Adipocyte (in vitro differentiated cells): ENCODE results near the gene KLHL25.
"Not testable (repeated sequence)": the region's sequence is repeated elsewhere in the genome, so short reads cannot be mapped to it uniquely, and the experiment has no call there.

ENCODE experiments used
- DNase-seq: peaks from one replicate; pipeline ENCODE4 v3.0.0-alpha.2; 2015; ENCODE audit warnings: low read depth
- H3K27me3 ChIP-seq: replicated peaks from 2 replicates; pipeline ENCODE4 v1.7.0; 2013; ENCODE audit warnings: mild to moderate bottlenecking, low read length, moderate library complexity; ENCODE audit not compliant: control insufficient read depth, insufficient read depth
- H3K36me3 ChIP-seq: 2 replicates; pipeline ENCODE4 v1.7.0; 2013; ENCODE audit warnings: low read length, mild to moderate bottlenecking, moderate library complexity; ENCODE audit not compliant: control insufficient read depth, insufficient read depth, severe bottlenecking
- H3K4me1 ChIP-seq: 2 replicates; pipeline ENCODE4 v1.7.0; 2013; ENCODE audit warnings: mild to moderate bottlenecking, low read length, moderate library complexity; ENCODE audit not compliant: control insufficient read depth, insufficient read depth
- H3K4me3 ChIP-seq: 2 replicates; pipeline ENCODE4 v1.7.0; 2013; ENCODE audit warnings: mild to moderate bottlenecking, low read length, moderate library complexity
- H3K9ac ChIP-seq: 2 replicates; pipeline ENCODE4 v1.7.0; 2013; ENCODE audit warnings: mild to moderate bottlenecking, low read length, moderate library complexity
- H3K9me3 ChIP-seq: 2 replicates; pipeline ENCODE4 v1.7.0; 2013; ENCODE audit warnings: mild to moderate bottlenecking, low read length, moderate library complexity; ENCODE audit not compliant: control insufficient read depth

The KLHL25 gene

DNA sequence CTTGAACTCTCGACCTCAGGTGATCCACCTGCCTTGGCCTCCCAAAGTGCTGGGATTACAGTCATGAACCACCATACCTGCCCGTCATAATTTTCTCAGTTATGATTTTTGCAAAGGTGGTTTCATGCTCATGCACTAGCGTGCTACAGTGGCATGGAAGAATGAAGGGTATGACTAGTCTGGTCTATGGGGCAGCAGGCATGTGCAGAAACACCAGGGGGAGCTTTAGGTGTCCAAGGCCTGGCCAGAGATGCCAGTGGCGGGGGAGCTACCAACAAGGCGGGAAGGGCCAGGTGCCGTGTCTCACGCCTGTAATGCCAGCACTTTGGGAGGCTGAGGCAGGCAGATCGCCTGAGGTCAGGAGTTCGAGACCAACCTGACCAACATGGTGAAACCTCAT, 7.9 kb upstream of the KLHL25 start:
- not testable (repeated sequence) for H3K4me3 ChIP-seq, H3K9me3 ChIP-seq, DNase-seq, H3K36me3 ChIP-seq, H3K4me1 ChIP-seq, H3K9ac ChIP-seq
- H3K27me3 ChIP-seq: peaks cover 10% of the 10 kb centered on the region

DNA sequence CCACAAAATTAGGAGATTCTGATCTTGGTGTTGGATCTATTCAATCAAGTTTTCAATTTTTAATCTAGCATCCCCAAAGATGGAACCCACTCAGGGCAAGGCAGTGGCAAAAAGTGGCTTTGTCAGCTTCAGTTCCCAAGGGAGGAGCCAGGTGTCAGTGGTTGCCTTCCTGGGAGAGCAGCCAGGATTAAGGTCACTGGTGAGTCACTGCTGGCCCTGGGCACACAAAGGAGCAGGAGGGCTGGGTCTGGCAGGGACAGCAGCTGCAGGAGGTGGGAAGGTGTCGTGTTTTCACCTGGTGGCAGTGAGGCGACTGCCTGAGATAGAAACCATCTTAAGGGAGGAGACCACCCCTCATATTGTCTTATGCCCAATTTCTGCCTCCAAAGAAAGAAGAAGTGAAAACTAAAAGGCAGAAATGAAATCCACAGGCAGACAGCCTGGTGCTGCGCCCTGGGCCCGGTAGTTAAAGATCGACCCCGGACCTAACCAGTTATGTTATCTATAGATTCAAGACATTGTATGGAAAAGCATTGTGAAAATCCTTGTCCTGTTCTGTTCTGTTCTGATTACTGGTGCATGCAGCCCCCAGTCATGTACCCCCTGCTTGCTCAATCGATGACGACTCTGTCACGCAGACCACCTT, 5.9 kb upstream of the KLHL25 start:
- Histone ChIP-seq H3K27me3 (peaks cover 13% of the 10 kb centered on the region), H3K4me3 (no peak overlapping the region), H3K4me1 (no peaks in the 10 kb centered on the region), H3K36me3 (no peaks in the 10 kb centered on the region), H3K9ac (no peak overlapping the region), H3K9me3 (no peaks in the 10 kb centered on the region)
- DNase-seq: peak; percentile 48

DNA sequence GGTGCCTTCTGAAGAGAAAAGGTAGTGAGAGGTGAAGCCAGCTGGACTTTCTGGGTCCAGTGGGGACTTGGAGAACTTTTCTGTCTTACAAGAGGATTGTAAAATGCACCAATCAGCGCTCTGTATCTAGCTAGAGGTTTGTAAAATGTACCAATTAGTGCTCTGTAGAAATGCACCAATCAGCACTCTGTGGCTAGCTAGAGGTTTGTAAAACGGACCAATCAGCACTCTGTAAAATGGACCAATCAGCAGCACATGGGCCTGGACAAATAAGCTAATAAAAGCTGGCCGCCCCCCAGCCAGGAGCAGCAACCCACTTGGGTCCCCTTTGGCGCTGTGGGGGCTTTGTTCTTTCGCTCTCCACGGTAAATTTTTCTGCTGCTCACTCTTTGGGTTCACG, 1.6 kb upstream of the KLHL25 start:
- H3K4me3 ChIP-seq, H3K9ac ChIP-seq, H3K9me3 ChIP-seq, DNase-seq, H3K36me3 ChIP-seq: not testable (repeated sequence)
- peaks cover 16% of the 10 kb centered on the region for H3K4me1 ChIP-seq
- H3K27me3 ChIP-seq: peaks cover 13% of the 10 kb centered on the region

DNA sequence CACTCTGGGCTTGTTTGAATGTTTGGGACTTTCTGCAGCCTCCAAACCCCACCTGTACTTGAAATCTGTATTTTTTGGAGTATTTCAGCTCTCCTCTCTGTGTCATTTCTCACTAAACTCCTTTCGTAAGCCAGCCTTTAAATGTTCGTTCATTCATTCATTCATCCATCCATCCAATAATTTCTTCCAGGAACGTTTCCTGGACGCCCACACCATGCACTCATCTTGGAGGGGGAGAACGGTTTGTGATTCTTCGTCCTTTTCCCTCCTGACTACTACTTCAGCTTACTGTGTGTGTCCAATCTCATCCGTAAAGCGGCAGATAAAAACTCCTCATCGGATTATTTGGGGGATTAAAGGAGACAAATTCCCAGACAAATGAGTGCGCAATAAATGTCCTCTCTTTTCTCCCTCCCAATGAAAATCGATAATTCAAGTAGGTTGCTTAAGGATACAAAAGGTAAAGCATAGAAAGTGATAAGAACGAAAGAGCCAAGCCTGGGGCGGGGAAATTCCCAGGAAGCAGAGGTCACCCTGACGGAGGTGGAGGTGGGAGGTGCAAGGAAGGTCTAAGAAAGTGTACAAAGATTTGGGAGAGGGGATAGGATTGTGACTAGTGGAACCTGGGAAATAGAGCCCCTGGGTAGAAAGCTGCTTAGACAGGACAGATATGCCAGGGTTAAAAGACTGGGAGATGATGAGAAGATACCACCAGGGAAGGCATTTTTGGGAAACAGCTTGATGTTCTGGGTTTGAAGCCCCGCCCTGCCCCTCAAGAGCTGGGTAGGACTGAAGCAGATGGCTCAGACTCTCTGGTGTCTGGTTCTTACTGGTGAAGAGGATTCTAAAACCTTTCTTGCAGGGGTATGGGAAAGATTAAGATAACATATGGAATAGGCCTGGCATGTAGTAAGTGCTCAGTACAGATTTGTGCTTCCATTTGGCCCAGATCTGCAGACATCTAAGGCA, 896 bp upstream of the KLHL25 start:
- peak overlapping the region; percentile 74 for H3K9ac ChIP-seq
- H3K9me3 ChIP-seq: no peaks in the 10 kb centered on the region
- no peaks in the 10 kb centered on the region for H3K36me3 ChIP-seq
- H3K4me1 ChIP-seq: peaks cover 16% of the 10 kb centered on the region
- no peak for DNase-seq
- H3K27me3 ChIP-seq: peaks cover 13% of the 10 kb centered on the region
- peak overlapping the region; percentile 84 for H3K4me3 ChIP-seq

DNA sequence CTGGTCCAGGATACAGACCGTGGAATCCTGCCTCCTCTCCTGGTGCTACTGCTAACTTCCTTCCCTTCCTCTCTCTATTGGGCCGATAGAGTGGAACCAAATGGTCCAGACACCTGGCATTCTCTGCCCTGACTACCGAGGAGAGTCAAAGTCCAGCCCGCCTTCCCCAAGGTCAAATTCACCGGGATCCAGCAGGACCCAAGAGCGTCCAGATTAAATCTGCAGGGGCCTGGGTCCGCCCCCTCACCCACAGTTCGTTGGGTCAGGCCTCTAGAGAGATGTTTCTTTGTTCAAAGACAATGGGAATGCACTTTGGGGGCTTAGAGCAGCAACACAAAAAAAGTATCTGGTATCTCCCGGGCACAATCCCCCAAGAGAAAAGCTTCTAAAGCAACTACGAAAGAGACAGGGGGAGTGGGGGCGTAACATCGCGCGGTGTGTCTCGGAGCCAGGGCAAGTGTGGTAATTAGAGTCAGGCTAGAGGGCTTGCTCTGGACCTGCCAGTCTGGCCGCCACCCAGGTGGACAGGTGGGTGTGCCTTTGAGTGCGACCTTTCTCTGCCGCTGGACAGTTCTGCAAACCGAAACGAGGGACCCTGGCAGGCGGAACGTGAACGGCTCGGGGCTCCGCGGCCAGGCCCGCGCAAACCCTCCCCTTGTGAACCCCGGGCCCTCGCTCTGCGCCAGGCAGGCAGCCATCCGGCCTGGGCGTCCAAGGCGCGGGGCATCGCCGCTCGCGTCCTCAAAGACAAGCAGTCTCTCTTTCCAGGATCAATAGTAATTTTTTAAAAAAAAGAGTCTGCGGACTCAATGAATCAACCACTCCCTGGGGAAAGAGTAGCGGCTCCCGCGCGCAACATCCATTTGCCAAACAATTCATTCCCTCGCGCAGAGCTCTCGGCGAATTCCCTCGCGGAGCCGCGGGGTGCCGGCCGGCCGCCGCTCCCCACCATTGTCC, 806 bp downstream of the KLHL25 start:
- peaks cover 16% of the 10 kb centered on the region for H3K4me1 ChIP-seq
- peak; percentile 61 for DNase-seq
- H3K36me3 ChIP-seq: no peaks in the 10 kb centered on the region
- peak overlapping the region; percentile 81 for H3K9ac ChIP-seq
- peaks cover 11% of the 10 kb centered on the region for H3K27me3 ChIP-seq
- peak overlapping the region; percentile 92 for H3K4me3 ChIP-seq
- no peaks in the 10 kb centered on the region for H3K9me3 ChIP-seq

DNA sequence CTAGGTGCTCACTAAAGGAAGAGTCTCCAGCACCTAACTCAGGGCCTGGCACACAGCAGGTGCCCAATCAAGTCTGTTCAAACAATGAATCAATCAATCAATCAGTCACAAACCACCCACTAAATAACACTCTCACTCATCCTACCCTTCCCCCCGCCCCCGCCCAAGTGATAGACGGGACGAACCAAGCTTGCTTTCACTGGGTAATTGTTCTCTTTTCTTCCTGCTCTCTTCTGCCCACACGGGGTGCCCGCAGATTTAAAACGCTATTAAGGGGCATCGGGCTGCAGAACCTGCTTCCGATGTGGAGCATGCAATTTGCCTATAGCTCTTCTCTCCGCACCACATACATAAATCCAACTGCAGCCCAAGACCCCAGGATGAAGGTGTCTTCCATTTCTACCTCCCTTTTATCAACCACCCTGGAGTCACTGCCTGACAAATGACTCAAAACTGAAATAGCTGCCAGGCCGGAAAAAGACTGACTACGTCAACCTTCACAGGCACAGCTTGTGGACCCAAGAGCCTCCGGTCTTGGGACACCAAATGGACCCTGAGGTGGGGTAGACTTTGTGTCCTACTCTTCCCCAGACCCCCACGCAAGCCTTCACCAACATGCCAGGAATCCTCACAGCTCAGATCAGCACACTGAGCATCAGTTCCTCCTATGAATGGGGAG, 1.7 kb downstream of the KLHL25 start:
- Histone ChIP-seq H3K4me1 (peaks cover 16% of the 10 kb centered on the region), H3K36me3 (no peaks in the 10 kb centered on the region), H3K27me3 (peaks cover 5% of the 10 kb centered on the region)

DNA sequence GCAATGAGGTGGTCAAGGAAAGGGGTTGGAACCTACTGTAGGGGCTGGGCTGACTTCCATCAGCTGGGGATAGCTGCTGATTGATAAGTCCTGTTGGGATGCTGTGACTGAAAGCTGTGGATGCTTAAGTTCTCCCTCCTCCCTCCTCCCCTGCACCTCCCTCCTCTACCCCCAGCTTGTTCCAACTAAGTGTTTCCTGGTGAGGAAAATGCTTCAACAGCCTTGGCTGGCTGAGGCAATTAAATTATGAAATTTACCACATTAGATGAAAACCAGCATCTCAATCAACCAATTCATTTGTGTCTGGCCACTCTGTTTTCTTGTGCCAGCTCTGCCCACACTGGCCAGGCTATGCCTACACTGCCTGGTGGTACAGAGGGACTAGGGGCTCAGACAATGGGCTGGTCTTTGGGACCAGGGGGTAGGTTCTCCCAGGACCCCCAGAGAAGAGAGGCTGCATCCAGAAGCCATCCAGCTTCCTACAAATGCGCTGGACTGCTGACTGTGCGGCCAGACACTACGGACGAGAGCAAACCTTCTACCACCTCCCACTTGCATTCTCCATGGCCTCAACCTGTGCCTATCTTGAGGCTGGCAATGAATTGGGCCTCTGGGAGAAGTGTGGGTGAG, 2.5 kb downstream of the KLHL25 start:
- Histone ChIP-seq H3K9me3 (no peaks in the 10 kb centered on the region), H3K36me3 (no peaks in the 10 kb centered on the region), H3K9ac (no peak overlapping the region), H3K4me3 (no peak overlapping the region), H3K4me1 (peaks cover 16% of the 10 kb centered on the region), H3K27me3 (no peaks in the 10 kb centered on the region)
- DNase-seq: no peak

More for the DNA sequence above, 1.7 kb downstream of the KLHL25 start:
- Histone ChIP-seq H3K4me3 (peak overlapping the region; percentile 92), H3K9ac (no peak overlapping the region), H3K9me3 (no peaks in the 10 kb centered on the region)
- no peak for DNase-seq

DNA sequence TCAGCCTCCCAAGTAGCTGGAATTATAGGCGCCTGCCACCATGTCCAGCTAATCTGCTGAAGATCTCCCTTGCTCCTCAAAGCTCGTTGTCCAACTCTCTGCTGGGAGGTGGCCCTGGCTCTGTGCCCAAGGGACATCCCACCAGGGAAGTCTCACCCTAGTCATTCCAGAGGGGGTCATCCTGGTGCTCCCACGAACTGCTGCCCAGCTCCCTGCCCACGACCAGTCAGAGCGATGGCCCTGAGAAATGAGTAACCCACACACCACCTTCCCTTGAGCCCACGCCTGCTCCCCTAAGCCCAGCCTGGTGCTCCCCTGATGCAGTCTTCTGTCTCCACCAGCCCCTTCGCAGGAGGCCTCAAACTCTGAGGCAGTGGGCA, 5.2 kb downstream of the KLHL25 start:
- DNase-seq: no peak
- no peak overlapping the region for H3K4me3 ChIP-seq
- H3K36me3 ChIP-seq: no peaks in the 10 kb centered on the region

DNA sequence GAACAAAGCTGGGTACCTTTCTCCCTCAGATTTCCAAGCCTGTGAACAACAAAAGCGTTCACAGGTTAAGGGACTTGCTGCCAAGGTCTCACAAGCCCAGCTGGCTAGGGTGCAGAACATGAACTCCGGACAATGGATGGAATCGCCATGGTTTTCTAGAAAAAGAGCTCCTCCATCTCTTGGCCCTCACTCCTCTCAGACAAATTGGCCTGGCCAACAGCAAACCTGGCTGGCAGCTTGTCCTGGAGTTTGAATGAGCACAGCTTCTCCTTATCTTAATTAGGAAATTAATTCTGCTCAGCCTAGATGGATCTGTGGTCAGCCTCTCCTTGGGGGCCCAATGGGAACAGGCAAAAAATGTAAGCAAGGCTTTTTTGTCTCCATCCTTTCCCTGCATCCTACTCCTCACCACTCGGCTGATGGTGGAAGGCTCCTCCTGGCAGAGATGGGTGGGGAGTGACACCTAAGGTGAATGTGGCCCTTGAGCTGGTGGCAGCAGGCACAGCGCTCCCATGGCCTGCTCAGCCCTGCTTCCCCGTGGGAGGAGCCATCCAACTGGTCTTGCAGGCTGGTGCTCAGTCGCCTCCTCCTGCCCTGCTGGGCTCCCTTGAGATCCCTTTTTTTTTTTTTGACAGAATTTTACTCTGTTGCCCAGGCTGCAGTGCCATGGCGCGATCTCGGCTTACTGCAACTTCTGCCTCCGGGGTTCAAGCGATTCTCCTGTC, 5.8 kb downstream of the KLHL25 start:
- Histone ChIP-seq H3K36me3 (no peaks in the 10 kb centered on the region), H3K9me3 (no peaks in the 10 kb centered on the region), H3K9ac (no peak overlapping the region), H3K27me3 (no peaks in the 10 kb centered on the region), H3K4me1 (peaks cover 24% of the 10 kb centered on the region), H3K4me3 (no peak overlapping the region)
- no peak for DNase-seq

More for the DNA sequence above, 5.2 kb downstream of the KLHL25 start:
- no peaks in the 10 kb centered on the region for H3K9me3 ChIP-seq
- peaks cover 25% of the 10 kb centered on the region for H3K4me1 ChIP-seq
- no peak overlapping the region for H3K9ac ChIP-seq
- no peaks in the 10 kb centered on the region for H3K27me3 ChIP-seq

DNA sequence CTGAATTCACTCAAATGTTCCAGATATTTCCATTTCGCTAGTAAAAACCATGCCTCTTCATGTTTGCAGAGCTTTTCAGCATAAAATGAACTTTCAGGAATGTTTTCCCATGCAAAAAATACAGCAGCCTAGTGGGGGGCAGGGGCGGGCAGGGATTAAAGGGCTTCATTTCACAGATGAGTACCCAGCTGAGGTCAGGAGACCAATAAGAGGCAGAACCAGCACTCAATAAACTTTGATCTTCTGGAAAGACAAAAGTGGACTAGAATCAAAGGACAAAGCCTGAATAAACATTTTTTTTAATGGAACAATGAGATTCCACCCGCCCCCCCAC, 8.0 kb downstream of the KLHL25 start:
- H3K9ac ChIP-seq: no peak overlapping the region
- DNase-seq: no peak
- H3K4me1 ChIP-seq: peaks cover 14% of the 10 kb centered on the region
- H3K27me3 ChIP-seq: no peaks in the 10 kb centered on the region
- no peak overlapping the region for H3K4me3 ChIP-seq
- H3K36me3 ChIP-seq: no peaks in the 10 kb centered on the region
- H3K9me3 ChIP-seq: no peaks in the 10 kb centered on the region
